HEK293 (cell line): Measurements from ENCODE around the gene CD79A.

Experiments used
- BCL11A ChIP-seq: fragments of 450-650 bp; formaldehyde crosslinking; IDR thresholded peaks from 2 replicates; pipeline ENCODE4 v1.5.1; 2016; ENCODE audit warnings: low read depth, missing biosample characterization, missing genetic modification characterization
- GLI4 ChIP-seq: fragments of 450-650 bp; formaldehyde crosslinking; IDR thresholded peaks from 2 replicates; pipeline ENCODE4 v1.5.1; 2016; ENCODE audit warnings: missing biosample characterization, missing genetic modification characterization
- GLIS1 ChIP-seq: fragments of 450-650 bp; formaldehyde crosslinking; IDR thresholded peaks from 2 replicates; pipeline ENCODE4 v1.5.1; 2016; ENCODE audit warnings: missing biosample characterization, missing genetic modification characterization
- HIC1 ChIP-seq: fragments of 450-650 bp; formaldehyde crosslinking; IDR thresholded peaks from 2 replicates; pipeline ENCODE4 v1.5.1; 2016; ENCODE audit warnings: missing biosample characterization, missing genetic modification characterization
- IKZF3 ChIP-seq: fragments of 450-650 bp; IDR thresholded peaks from 2 replicates; pipeline ENCODE4 v1.5.0; 2018; ENCODE audit warnings: missing biosample characterization, mild to moderate bottlenecking, missing genetic modification characterization, moderate library complexity
- KLF1 ChIP-seq: fragments of 450-650 bp; formaldehyde crosslinking; IDR thresholded peaks from 2 replicates; pipeline ENCODE4 v1.5.1; 2016; ENCODE audit warnings: missing biosample characterization, missing genetic modification characterization
- KLF10 ChIP-seq: fragments of 450-650 bp; IDR thresholded peaks from 2 replicates; pipeline ENCODE4 v1.5.1; 2018; ENCODE audit warnings: missing biosample characterization, mild to moderate bottlenecking, missing genetic modification characterization
- MYNN ChIP-seq: fragments of 450-650 bp; formaldehyde crosslinking; IDR thresholded peaks from 2 replicates; pipeline ENCODE4 v1.5.1; 2016; ENCODE audit warnings: missing biosample characterization, missing genetic modification characterization, borderline replicate concordance
- OVOL3 ChIP-seq: fragments of 450-650 bp; formaldehyde crosslinking; IDR thresholded peaks from 2 replicates; pipeline ENCODE4 v1.5.1; 2016; ENCODE audit warnings: missing biosample characterization, missing genetic modification characterization
- PRDM1 ChIP-seq: fragments of 450-650 bp; formaldehyde crosslinking; IDR thresholded peaks from 2 replicates; pipeline ENCODE4; 2016; ENCODE audit warnings: missing biosample characterization, missing genetic modification characterization
- SP3 ChIP-seq: fragments of 450-650 bp; formaldehyde crosslinking; IDR thresholded peaks from 2 replicates; pipeline ENCODE4 v1.5.1; 2016; ENCODE audit warnings: missing biosample characterization, missing genetic modification characterization
- SP7 ChIP-seq: fragments of 450-650 bp; formaldehyde crosslinking; IDR thresholded peaks from 2 replicates; pipeline ENCODE4 v1.5.1; 2016; ENCODE audit warnings: missing biosample characterization, missing genetic modification characterization
- ZBTB10 ChIP-seq: fragments of 450-650 bp; formaldehyde crosslinking; IDR thresholded peaks from 2 replicates; pipeline ENCODE4 v1.5.1; 2016; ENCODE audit warnings: missing biosample characterization, missing genetic modification characterization
- ZBTB7A ChIP-seq: fragments of 450-650 bp; formaldehyde crosslinking; IDR thresholded peaks from 2 replicates; pipeline ENCODE4 v1.5.1; 2016; ENCODE audit warnings: low read depth, missing biosample characterization, missing genetic modification characterization
- ZFHX2 ChIP-seq: fragments of 450-650 bp; formaldehyde crosslinking; conservative IDR thresholded peaks from 2 replicates; pipeline ENCODE4 v1.5.1; 2016; ENCODE audit warnings: missing biosample characterization, missing genetic modification characterization
- ZIC2 ChIP-seq: fragments of 450-650 bp; formaldehyde crosslinking; IDR thresholded peaks from 2 replicates; pipeline ENCODE4 v1.5.1; 2016; ENCODE audit warnings: missing biosample characterization, missing genetic modification characterization
- ZNF10 ChIP-seq: fragments of 450-650 bp; formaldehyde crosslinking; IDR thresholded peaks from 2 replicates; pipeline ENCODE4 v1.5.1; 2017; ENCODE audit warnings: missing biosample characterization, missing genetic modification characterization
- ZNF132 ChIP-seq: fragments of 450-650 bp; formaldehyde crosslinking; IDR thresholded peaks from 2 replicates; pipeline ENCODE4 v1.5.1; 2017; ENCODE audit warnings: missing biosample characterization, missing genetic modification characterization, borderline replicate concordance
- ZNF155 ChIP-seq: fragments of 450-650 bp; formaldehyde crosslinking; IDR thresholded peaks from 2 replicates; pipeline ENCODE4 v1.5.1; 2016; ENCODE audit warnings: missing biosample characterization, missing genetic modification characterization
- ZNF175 ChIP-seq: fragments of 450-650 bp; formaldehyde crosslinking; IDR thresholded peaks from 2 replicates; pipeline ENCODE4 v1.5.1; 2016; ENCODE audit warnings: missing biosample characterization, missing genetic modification characterization
- ZNF184 ChIP-seq: fragments of 450-650 bp; IDR thresholded peaks from 2 replicates; pipeline ENCODE4 v1.5.1; 2018; ENCODE audit warnings: missing biosample characterization, mild to moderate bottlenecking, missing genetic modification characterization
- ZNF24 ChIP-seq: fragments of 450-650 bp; formaldehyde crosslinking; IDR thresholded peaks from 2 replicates; pipeline ENCODE4 v1.5.1; 2016; ENCODE audit warnings: missing biosample characterization, missing genetic modification characterization
- ZNF248 ChIP-seq: fragments of 450-650 bp; formaldehyde crosslinking; IDR thresholded peaks from 2 replicates; pipeline ENCODE4 v1.5.1; 2017; ENCODE audit warnings: missing biosample characterization, missing genetic modification characterization
- ZNF280C ChIP-seq: fragments of 450-650 bp; formaldehyde crosslinking; IDR thresholded peaks from 2 replicates; pipeline ENCODE4 v1.5.1; 2016; ENCODE audit warnings: missing biosample characterization, missing genetic modification characterization
- ZNF324 ChIP-seq: fragments of 450-650 bp; formaldehyde crosslinking; IDR thresholded peaks from 2 replicates; pipeline ENCODE4 v1.5.1; 2016; ENCODE audit warnings: missing biosample characterization, missing genetic modification characterization
- ZNF571 ChIP-seq: fragments of 450-650 bp; formaldehyde crosslinking; IDR thresholded peaks from 2 replicates; pipeline ENCODE4 v1.5.0; 2017; ENCODE audit warnings: missing biosample characterization, missing genetic modification characterization
- ZNF580 ChIP-seq: fragments of 450-650 bp; formaldehyde crosslinking; IDR thresholded peaks from 2 replicates; pipeline ENCODE4 v1.5.1; 2016; ENCODE audit warnings: missing biosample characterization, missing genetic modification characterization
- ZNF621 ChIP-seq: fragments of 450-650 bp; formaldehyde crosslinking; IDR thresholded peaks from 2 replicates; pipeline ENCODE4 v1.5.1; 2017; ENCODE audit warnings: missing biosample characterization, missing genetic modification characterization
- ZNF658 ChIP-seq: fragments of 450-650 bp; formaldehyde crosslinking; IDR thresholded peaks from 2 replicates; pipeline ENCODE4; 2016; ENCODE audit warnings: missing biosample characterization, missing genetic modification characterization
- ZNF660 ChIP-seq: fragments of 450-650 bp; IDR thresholded peaks from 2 replicates; pipeline ENCODE4 v1.5.1; 2018; ENCODE audit warnings: missing biosample characterization, mild to moderate bottlenecking, missing genetic modification characterization
- ZNF704 ChIP-seq: fragments of 450-650 bp; formaldehyde crosslinking; IDR thresholded peaks from 2 replicates; pipeline ENCODE4 v1.5.1; 2016; ENCODE audit warnings: missing biosample characterization, missing genetic modification characterization
- ZNF777 ChIP-seq: fragments of 450-650 bp; formaldehyde crosslinking; IDR thresholded peaks from 2 replicates; pipeline ENCODE4 v1.5.1; 2017; ENCODE audit warnings: missing biosample characterization, missing genetic modification characterization, borderline replicate concordance
- ZNF792 ChIP-seq: fragments of 450-650 bp; formaldehyde crosslinking; IDR thresholded peaks from 2 replicates; pipeline ENCODE4 v1.5.1; 2016; ENCODE audit warnings: missing biosample characterization, missing genetic modification characterization
- ZNF843 ChIP-seq: fragments of 450-650 bp; formaldehyde crosslinking; IDR thresholded peaks from 2 replicates; pipeline ENCODE4 v1.5.1; 2016; ENCODE audit warnings: missing biosample characterization, missing genetic modification characterization

CD79A gene

GRCh38 chr19:41893899-41894298 lies 16.8 kb downstream of the CD79A start (continued):
- peak; percentile 29; the same call in 1 of the 2 replicates for TF ChIP-seq GLIS1
- TF ChIP-seq GLI4 (tag by site-specific recombination) = 0 out of 2 replicates have a peak, but pooled peaks have one; percentile 34
- TF ChIP-seq HIC1 = no peak
- TF ChIP-seq ZNF658 = no peak
- no peak for TF ChIP-seq ZNF248
- no peak for TF ChIP-seq SP3 (tag by site-specific recombination)
- no peak for TF ChIP-seq ZNF580
- TF ChIP-seq PRDM1 (tag by site-specific recombination) = peak; percentile 72
- no peak for TF ChIP-seq IKZF3
- no peak for TF ChIP-seq ZNF571
- TF ChIP-seq ZNF184 (tag by site-specific recombination) = no peak
- no peak for TF ChIP-seq ZNF621 (tag by site-specific recombination)
- TF ChIP-seq ZFHX2 = no peak
- TF ChIP-seq ZNF10 (tag by site-specific recombination) = no peak
- TF ChIP-seq ZNF777 (tag by site-specific recombination) = no peak
- TF ChIP-seq ZNF155 = no peak
- no peak for TF ChIP-seq ZNF132
- TF ChIP-seq ZNF280C (tag by site-specific recombination) = no peak
- peak; percentile 28; the same call in 1 of the 2 replicates for TF ChIP-seq KLF1 (tag by site-specific recombination)
- TF ChIP-seq ZBTB7A = peak; percentile 97
- no peak for TF ChIP-seq ZNF704 (tag by site-specific recombination)
- TF ChIP-seq ZNF324 (tag by site-specific recombination) = 0 out of 2 replicates have a peak, but pooled peaks have one; percentile 38
- peak; percentile 71; the same call in 1 of the 2 replicates for TF ChIP-seq ZBTB10 (tag by site-specific recombination)
- no peak for TF ChIP-seq ZNF175 (tag by site-specific recombination)
- no peak for TF ChIP-seq OVOL3
- TF ChIP-seq ZNF660 = no peak
- peak; percentile 75 for TF ChIP-seq BCL11A (tag by site-specific recombination)
- no peak for TF ChIP-seq ZIC2 (tag by site-specific recombination)
- 0 out of 2 replicates have a peak, but pooled peaks have one; percentile 33 for TF ChIP-seq SP7 (tag by site-specific recombination)
- no peak for TF ChIP-seq ZNF843 (tag by site-specific recombination)
- no peak for TF ChIP-seq KLF10 (tag by site-specific recombination)
- no peak for TF ChIP-seq ZNF792 (tag by site-specific recombination)
- TF ChIP-seq MYNN (tag by site-specific recombination) = no peak
- TF ChIP-seq ZNF24 (tag by site-specific recombination) = no peak
